Smooth muscle cell of the brain vasculature (primary cell): ENCODE results near the gene S100A4.
"Not testable (repeated sequence)": the region's sequence is repeated elsewhere in the genome, so short reads cannot be mapped to it uniquely, and the experiment has no call there.

Experiments
- DNase-seq: peaks from one replicate; pipeline ENCODE4 v3.0.0-alpha.2; 2012; ENCODE audit warnings: low read depth, low spot score

Gene S100A4

GRCh38 chr1:153545067-153546055 is at the start of gene S100A4:
Gene S100A4, minus strand, starts transcription at chr1:153545806. Its CDS starts 1,012 bp downstream, at chr1:153544794.
- no peak for DNase-seq

- DNase-seq = no peak
Measured at GRCh38 chr1:153592748-153593147, 47.1 kb upstream of the S100A4 start.

- no peak for DNase-seq
Measured at GRCh38 chr1:153588482-153588881, 42.9 kb upstream of the S100A4 start.

DNA sequence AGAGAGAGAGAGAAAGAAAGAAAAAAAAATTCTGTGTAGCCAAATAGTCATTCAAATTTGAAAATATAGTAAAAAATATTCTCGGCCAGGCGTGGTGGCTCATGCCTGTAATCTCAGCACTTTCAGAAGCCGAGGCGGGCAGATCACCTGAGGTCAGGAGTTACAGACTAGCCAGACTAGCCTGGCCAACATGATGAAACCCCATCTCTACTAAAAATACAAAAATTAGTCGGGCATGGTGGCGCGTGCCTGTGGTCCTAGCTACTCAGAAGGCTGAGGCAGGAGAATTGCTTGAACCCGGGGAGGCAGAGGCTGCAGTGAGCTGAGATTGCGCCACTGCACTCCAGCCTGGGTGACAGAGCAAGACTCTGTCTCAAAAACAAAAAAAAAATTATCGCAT is 42.4 kb upstream of the S100A4 start:
- not testable (repeated sequence) for DNase-seq

DNA sequence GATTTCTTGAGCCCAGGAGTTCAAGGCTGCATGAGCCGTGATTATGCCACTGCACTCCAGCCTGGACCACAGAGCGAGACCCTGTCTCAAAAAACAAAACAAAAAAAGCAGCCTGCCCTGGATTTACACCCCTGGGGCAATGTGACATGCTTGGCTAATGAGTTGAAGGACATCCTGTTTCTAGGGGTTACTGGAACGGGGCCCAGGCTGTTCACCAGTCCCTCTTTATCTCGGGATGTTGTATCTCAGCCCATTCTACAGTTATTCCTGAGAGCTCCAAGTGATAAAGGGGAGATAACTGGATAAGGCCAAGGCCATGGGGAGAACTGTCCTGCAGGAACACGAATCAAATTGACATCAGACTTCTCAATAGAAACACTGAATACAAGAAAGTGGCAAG is 41.7 kb upstream of the S100A4 start:
- DNase-seq = no peak

- no peak for DNase-seq
Measured at GRCh38 chr1:153586347-153586746, 40.7 kb upstream of the S100A4 start.

GRCh38 chr1:153585006-153585405 is 39.4 kb upstream of the S100A4 start:
- no peak for DNase-seq

DNA sequence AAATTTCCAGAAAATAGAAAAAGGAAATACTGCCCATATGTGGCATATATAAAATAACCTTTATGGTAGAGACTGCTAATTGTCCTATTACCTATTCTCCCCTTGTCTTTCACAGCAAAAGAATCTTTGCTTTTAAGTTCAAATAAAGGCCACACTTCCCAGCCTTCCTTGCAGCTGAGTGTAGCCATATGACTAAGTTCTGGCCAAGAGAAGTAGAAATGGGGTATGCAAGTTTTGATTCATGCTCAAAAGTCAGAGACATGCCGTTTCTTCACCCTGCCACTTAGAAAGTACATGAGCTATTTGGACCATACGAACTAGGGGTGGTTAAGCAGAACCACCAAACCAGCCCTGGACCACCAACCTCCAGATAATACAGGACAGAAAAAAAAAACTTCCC is 38.4 kb upstream of the S100A4 start:
- DNase-seq = no peak

DNA sequence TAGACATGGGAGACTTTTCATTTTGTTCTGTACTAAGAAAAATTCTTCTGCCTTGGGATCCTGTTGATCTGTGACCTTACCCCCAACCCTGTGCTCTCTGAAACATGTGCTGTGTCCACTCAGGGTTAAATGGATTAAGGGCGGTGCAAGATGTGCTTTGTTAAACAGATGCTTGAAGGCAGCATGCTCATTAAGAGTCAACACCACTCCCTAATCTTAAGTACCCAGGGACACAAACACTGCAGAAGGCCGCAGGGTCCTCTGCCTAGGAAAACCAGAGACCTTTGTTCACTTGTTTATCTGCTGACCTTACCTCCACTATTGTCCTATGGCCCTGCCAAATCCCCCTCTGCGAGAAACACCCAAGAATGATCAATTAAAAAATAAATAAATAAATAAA is 37.9 kb upstream of the S100A4 start:
- DNase-seq = not testable (repeated sequence)

DNA sequence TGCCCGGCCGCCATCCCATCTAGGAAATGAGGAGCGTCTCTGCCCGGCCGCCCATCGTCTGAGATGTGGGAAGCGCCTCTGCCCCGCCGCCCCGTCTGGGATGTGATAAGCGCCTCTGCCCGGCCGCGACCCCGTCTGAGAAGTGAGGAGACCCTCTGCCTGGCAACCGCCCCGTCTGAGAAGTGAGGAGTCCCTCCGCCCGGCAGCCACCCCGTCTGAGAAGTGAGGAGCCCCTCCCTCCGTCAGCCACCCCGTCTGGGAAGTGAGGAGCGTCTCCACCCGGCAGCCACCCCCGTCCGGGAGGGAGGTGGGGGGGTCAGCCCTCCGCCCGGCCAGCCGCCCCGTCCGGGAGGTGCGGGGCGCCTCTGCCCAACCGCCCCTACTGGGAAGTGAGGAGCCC is 37.2 kb upstream of the S100A4 start:
- not testable (repeated sequence) for DNase-seq

GRCh38 chr1:153578936-153579335 is 33.3 kb upstream of the S100A4 start:
- no peak for DNase-seq

DNA sequence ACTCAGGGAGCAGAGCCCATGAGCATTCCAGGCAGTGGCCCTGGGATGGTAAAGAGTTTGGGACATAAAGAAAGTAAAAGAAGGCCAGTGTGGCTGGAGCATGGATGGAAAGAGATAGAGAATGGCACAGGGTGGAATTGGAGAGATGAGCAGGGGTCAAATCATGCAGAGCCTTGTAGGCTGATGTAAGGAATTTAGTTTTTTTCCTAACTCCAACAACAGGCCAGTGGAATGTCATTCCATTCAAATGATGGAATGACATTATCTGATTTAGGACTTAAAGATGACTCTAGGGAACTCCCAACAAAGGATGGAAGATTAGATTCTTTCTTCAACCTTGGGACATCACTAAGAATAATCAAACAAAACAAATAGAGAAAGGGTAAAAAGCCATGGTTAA is 32.9 kb upstream of the S100A4 start:
- no peak for DNase-seq

DNA sequence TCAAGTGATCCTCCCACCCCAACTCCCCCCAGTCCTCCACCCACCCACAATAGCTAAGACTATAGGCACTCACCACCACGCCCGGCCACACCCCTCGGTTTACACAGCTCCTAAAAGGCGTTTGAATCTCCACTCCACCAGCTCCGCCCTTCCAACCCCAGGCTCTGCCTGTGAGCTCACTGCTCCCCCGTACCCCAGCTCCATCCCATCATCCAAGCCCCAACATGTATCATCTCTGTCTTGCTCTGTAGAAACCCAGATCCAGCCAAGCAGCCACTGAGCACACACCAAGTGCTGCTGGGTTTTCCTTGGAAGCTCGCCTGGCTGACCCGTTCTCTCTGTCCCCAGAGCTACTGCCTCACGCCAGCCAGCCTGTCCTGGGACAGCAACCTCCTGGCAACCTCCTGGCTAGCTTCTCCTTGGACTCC is 32.0 kb upstream of the S100A4 start:
- no peak for DNase-seq

DNA sequence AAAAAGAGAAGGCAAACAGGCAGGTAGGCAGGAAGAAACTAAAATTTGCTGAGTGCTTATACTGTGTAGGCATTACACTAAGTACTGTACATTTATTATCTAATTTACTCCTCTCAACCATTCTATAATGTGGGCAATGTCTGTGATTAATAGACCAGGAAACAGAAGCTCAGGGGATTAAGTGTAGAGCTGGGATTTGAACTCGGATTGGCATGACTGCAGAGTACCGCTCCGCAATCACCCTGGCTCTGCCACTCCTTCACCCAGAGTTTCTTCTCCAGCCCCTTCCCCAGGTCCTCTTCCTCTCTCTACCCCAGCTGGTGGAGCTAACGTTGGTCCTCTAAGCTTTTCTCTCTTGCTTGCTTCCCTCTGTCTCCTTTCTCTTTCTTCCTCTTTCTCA is 31.5 kb upstream of the S100A4 start:
- DNase-seq = no peak

DNA sequence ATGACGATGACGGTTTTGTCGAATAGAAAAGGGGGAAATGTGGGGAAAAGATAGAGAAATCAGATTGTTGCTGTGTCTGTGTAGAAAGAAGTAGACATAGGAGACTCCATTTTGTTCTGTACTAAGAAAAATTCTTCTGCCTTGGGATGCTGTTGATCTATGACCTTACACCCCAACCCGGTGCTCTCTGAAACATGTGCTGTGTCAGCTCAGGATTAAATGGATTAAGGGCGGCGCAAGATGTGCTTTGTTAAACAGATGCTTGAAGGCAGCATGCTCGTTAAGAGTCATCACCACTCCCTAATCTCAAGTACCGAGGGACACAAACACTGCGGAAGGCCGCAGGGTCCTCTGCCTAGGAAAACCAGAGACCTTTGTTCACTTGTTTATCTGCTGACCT is 29.9 kb upstream of the S100A4 start:
- not testable (repeated sequence) for DNase-seq

- not testable (repeated sequence) for DNase-seq
Measured at GRCh38 chr1:153575081-153575491, 29.5 kb upstream of the S100A4 start.

DNA sequence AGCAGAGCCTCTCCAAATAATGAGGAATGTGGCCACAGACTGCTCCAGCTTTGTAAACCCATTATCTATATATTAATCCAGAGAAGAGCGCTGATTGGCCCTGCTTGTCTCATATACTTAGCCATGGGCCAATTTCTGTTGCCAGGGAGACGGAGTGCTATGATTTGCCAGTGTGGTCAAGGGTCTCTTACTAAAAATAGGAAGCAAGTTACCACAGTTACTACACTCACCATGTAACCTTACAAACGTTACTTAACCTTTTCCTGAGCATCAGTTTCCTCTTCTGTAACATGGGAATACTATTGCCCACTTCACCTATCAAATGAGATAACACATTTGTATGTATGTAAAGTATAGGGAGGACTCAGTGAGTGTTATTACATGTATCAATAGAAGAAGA is 27.7 kb upstream of the S100A4 start:
- DNase-seq = no peak

DNA sequence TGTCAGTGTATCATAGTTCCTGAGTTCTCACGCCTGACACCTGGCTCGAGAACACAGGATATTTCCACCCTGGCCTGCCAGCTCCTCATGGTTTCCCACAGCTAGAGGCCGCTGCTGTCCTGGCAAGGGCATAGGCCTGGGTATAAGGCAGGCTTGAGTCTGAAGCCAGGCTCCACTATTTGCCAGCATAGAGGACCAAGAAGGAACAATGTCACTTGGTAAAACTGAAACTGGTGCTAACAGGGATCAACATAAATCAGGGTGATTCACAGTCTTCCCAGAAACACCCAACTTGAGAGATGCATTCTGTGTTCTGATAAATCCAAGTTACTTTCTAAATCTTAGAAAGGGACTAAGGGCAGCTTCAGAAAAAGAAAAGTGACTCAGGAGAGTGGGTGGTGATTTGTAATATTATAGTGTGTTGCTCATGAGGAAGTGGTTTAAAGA is 27.0 kb upstream of the S100A4 start:
- DNase-seq = no peak

DNA sequence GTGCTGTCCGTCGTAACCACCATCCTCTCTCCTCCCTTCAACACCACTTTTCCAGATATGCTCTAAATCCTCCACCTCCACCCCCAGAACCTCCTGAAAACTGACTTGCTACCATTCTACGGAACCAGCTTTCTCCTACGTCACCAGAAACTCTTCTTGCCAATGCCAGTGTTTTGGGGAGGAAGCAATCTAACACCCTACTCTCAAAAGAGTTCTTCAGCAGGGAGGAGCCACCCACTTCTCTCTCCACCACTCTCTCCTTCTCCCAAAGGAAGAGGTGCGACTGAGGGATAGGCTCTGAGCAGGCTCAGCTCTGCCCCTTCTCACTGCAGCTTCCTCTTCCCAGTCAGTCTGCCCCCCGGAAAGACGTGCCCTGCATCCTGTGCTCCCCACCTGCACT is 26.1 kb upstream of the S100A4 start:
- DNase-seq = no peak

DNA sequence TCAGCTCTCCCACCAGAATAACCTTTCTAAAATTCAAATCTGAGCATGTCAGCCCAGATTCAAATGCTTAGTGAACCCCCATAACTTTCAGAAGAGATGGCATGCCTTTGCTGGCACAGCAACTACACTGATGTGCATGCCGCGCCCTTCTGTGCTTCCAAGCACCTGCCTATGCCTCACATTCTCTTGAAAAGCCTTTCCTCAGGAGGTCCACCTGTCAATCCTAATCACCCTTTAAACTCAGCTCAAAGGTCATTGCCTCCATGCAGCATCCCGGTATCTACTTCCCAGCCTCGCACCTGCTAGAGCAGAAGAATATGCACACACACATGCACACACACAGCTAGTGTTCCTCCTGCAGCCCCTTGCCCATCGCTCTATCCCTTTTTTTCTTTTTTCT is 25.3 kb upstream of the S100A4 start:
- no peak for DNase-seq

DNA sequence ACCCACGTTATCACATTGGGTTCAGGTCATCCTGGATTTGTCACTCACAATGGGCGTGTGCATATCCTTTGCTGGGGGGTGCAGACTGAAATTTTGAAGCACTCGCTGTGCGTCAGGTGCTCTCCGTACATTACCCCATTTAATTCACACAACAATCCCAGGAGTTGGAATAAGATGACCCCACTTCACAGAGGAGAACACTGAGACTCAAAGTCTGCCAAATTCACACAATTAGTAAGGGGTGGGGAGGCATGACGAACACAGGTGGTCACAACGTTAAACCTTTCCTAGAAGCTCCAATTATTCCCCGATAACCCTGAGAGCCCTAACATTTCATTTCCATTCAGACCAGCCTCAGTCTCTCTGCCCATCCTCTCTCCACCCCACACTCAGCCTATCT is 23.9 kb upstream of the S100A4 start:
- no peak for DNase-seq

DNA sequence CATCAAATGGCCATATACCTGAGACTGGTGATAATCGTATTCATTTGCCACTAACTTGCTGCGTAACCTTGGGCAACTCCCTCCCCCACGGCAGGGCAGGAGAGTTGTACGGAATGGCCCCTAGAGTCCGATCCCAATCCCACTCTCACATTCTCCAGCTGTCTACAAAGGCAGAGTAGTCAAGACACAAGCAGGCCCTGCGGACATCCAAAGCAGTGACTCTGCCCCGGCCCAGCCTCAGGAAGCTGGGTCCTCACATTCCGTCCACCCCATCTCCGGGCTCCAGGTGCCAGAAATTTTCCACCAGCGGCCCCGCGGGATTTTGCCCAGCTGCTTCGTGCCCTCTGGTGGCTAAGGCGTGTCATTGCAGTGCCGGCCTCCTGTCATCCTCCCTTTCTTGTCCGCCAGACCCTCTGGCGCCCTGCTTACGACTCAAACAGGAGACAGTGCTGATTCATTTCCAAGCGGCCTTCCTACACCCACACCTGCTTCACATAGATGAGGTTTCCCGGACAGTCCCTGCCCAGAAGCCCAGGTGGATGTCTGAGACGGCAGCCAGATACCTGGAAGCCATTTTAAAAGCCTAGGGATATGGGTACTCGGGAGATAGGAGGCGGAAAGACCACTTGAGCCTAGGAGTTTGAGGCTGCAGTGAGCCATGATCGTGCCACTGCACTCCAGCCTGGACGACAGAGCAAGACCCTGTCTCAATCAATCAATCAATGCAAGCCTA is 22.9 kb upstream of the S100A4 start:
- no peak for DNase-seq
